Stromal cell of bone marrow (primary cell): Measurements from ENCODE around the gene PPFIBP2.

Source experiments
- DNase-seq: peaks from one replicate; pipeline ENCODE4 v3.0.0-alpha.2; 2012; ENCODE audit warnings: low read depth

Gene PPFIBP2

DNA sequence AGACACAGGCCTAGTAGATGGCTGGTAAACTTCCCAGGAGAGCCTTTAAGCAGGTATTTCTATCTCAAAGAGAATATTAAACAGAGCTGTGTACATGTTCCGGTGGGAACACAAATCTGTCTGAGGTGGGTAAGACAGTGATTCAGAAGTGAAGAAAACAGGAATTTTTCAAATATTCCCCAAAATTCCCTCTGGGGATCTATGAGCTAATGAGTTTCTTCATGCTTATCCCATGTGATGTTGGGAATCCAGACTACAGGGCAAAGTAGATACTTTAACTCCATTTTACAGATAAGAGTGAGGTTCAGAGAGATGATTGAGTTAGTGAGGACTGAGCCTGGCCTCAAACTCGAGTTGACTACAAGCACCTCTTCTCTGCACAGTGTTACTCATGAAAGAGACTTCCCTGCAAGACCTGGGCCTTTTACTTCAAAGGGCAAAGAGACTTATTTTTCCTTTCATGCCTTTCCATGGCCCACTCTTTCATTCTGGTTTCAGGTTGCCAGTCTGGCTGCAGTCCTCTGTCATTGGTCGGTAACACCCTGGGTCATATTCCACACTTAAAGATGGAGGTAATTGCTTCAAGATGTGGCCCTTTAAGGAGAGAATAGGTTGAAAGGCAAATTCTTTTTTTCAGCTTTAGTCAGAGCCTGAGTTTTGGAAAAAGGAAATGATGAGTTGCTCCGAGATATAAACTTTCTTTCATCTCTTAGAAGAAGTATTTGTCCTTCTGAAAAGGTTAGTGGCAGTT lies 89.4 kb downstream of the PPFIBP2 start:
- no peak for DNase-seq

DNA sequence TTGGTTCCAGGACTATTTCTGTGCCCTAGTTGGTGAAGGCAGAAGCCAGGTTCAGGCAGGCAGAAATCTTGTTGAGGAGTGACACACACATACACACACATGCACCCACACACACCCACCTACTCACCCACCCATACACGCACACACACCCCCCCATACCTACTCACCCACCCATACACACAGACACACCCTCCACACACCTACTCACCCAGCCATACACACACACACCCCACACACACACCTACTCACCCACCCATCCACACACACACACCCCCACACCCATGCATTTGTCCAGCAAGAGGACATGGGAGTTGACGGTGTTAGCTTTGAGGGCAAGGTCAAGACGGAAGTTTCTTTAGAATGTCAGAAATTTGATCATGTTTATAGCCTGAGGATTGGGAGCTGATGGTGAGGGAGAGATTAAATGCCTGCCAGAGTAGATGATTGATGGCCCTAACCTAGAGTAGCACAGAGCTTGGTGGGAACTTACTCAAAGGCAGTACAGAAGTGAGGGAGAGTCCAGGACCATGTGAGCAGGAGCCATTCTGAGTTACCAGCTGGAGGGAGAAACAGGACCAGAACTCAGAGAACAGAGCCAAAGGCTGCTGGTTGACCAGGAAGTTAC lies 90.6 kb downstream of the PPFIBP2 start:
- no peak for DNase-seq

DNA sequence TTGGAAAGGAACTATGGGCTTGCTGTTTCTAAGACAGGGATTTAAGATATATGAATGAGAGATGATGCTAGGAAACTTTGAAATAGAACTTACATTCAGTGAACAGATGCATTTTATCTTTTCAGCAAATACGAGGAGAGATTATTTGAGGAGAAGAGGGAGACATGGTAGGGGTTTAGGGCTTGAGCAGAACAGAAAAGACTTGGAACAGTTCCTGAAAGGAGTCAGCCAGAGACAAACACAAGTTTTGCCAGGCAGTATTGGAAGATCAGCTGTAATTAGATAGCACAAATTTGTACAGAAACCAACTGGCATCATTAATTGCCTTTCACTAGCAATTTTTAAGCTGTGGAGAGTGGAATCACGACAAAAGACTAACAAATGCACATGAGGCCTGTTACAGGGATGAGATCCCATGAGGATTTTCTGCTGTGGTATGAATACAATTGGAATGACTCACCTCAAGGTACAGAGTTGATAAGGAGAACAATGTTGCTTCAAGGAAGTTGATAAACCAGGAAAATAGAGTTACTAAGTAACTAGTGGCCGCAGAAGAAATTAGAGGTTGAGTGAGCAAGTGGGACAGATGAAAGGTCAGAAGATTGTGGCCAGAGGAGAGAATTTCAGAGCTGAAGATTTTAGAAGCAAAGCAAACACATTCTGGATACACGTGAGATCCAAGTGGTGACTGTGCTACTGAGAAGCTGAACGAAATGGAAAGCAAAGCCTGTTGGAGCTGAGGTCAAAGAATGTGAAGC lies 91.6 kb downstream of the PPFIBP2 start:
- DNase-seq: no peak

DNA sequence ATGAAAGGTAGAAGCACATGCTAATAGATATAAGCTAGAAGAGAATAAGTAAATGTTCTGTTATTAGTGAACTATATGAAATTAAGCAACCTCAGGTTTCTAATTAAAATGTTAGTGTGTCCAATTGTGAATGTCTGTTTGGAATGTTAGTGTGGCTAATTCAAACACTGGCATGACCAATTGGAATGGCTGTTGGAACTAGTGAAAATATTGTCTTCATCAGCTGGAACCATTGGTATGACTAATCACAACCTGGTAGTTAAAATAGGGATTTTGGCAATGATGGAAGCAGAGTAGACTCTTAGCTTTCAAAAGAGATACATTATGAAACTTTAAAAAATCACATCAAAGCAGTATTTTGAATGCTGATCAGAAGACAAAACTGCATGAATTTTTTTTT lies 92.7 kb downstream of the PPFIBP2 start:
- no peak for DNase-seq

DNA sequence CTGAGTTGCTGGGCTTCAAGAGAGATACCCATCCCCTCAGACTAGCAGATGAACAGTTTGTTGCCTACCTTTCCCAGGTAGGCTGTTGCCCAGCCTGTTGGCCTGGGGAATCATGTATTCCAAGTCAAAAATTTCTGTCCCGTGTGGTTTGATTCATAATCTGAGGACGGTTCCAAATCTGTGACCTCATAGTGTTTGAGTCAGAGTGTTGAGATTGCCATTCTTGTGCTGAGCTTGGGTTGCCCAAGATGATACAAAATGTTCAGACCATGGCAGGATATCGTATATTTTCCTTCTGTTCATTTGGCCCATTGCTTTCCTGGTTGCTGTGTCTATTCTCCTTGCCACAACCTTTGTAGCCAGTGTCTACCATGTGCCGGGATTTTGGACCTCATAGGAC lies 95.2 kb downstream of the PPFIBP2 start:
- DNase-seq: no peak

DNA sequence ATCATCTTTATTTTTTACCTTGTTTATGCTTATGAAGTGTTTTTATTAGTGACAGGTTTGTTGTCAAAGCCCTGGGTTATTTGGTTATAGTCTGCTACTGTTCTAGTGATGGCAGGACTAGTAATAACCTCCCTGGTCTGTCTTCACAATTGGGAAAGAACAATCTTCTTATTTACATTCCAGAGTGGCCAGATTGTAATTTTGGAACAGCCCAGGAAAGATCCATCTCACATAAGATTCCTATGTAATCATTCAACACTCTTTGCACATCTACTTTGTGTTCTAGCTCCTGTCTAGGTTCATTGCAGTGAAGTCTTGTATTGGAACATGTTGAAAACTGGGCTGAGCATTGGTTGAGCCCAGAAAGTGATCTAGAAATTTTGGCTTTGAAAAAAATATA lies 95.7 kb downstream of the PPFIBP2 start:
- no peak for DNase-seq

DNA sequence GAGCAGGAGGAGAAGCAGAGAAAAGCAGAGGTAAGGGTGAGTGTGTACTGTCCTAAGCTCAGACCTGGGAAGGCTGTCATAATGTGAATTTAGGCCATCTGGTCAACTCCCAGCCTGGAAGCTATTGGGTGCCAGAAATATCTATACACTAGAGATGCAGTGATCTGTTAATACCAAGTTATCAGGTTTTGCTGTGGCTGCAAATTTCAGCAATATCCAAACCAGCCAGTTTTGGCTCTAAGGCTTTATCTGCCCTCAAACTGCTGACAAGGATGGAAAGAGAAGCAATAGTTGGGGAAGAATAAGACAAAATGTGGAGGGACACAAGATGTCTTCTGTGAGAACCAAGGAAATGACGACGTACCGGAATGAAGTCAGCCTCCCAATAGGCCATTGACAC lies 96.6 kb downstream of the PPFIBP2 start:
- no peak for DNase-seq

DNA sequence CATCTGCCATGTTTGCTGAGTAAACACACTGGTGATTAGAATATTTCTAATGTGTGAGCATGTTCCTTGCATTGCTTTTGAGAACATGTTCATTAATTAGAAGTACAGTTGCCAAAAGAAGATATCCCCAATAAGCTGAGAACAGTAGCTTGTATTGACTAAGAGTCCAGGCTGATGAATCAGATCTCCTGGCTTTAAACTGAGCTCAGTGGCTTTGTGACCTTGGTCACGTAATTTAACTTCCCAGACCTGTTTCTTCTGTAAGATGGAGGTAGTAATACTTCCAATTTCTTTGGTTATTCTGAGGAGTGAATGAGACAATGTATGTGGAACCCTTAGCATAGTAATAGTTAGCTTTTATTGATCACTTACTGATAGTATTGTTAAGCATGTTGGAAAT lies 97.6 kb downstream of the PPFIBP2 start:
- DNase-seq: no peak

DNA sequence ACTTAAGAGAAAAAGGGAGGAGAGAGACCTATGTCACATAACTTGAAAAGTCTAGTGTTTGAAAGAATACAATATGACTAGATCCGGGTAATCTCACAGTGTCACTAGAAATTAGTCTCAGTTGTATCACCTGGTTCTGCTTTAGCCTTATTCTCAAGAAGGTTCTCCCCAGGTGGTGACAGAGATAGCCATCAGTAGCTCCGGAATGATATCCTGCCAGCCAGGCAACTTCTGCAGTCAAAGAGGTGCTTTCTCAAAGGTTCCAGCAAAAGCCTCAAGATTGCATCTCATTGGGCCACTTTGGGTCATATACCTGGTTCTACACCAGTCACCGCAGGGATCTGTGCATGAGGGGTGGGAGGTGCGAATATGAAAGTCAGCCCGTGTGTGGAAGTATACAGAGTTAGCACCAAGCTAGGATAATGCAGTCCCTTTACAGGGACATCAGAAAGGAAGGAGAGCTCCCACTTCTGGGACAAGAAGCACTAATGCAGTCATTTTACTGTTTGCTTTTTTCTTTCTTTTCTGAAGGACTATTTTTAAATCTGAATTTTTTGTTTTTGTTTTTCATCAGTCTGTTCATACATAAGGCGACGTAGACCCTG lies 98.4 kb downstream of the PPFIBP2 start:
- DNase-seq: no peak

DNA sequence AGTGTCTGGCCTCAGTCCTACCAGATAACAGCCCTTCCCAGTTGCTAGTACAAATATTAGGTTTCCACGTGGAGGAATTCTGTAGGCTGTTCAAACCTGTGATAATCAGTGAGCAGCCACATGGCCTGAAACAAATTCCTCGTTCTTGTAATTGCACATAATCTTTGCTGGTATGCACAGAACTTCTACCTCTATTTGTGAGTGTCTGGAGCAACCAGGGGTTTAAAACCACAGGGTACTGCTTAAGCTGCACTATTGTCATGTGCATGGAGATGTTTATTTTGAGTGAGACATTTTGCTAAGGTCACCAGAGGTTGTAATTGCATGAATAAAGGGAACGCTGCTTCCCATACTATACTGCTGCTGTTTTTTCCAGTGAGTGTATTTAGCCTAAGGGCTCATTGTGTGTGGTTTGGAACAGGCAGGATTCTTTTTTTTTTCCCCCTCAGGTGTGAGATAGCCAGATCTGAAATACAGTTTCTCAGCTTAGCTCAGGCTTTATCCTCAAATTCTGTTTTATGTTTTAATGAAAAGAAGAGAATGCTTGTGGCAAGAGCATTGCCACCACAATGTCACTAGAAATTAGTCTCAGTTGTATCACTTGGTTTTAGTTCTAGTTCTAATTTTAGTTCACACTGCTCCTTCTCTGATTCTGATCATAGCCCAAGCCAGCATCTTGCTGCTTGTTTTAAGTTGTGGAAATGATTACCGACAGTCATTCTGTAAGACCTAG lies 99.0 kb downstream of the PPFIBP2 start:
- no peak for DNase-seq

DNA sequence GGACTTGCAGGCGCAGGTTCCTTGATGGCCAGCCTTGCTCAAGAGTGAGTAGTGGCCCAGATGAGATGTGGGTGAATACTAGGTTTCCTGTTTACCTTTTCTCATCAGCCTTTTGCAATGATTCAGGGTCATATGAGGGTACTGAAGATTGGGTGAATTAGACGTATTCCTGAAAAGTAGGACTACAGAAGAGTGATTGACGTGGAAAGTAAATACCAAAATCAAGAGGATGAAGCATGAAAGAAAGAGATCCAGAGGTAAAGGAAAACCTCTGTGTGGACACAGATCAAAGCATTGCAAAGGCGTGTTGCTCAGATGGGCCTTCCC lies 99.6 kb downstream of the PPFIBP2 start:
- DNase-seq: no peak

DNA sequence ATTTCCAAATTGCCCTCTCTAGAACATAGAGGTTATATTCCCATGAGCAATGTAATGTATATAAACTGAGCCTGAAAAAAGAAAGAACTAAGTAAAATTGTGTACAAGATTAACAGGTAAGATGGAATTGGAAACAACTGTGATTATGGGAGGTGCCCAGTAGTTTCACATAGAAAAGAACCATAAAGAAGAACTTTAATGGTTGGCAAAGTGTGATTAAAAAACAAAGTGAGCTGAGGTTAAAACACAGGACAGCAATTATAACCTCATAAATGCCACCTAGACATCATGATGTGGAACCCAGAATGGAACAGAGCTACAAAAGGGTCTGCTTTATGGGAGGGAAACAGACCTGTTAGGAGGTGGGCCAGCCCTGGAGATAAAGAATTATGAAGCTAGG lies 100.9 kb downstream of the PPFIBP2 start:
- DNase-seq: no peak

DNA sequence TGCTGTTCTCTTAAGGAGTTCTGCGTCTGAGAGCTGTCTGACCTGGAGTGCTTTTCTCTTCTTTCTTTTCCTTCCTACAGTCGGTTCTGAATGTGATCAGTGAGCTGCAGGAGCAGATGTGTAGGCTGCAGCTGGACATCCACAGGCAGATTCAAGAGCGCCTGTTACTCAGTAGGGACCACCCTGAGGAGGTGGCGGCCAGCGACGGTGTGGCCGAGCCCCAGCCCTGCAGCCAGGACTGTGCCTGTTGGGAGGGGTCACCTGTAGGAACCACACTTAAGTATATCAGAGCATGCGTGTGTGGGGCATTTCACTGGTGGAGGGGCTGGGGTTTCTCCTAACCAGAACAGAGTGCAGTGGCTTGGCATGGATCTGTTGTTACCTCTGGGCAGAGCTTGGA lies 103.2 kb downstream of the PPFIBP2 start:
- no peak for DNase-seq

DNA sequence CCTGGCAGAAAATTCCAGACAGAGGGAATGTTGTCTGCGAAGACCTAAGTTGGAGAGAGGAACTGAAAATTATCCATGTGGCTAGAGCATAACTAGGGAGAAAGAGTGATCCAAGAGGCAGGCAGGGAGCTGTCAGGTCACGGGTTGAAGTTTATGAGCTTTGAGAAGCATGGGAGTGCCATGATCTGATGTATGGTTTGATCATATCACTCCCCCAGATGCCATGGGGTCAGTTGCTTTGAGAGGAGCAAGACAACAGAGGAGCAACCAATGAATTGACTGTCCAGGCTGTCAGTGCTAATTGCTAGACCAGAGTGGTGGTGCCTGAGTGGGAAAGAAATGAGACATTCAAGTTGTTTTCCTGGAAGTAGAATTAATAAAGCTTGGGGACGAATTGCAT lies 105.5 kb downstream of the PPFIBP2 start:
- DNase-seq: no peak

DNA sequence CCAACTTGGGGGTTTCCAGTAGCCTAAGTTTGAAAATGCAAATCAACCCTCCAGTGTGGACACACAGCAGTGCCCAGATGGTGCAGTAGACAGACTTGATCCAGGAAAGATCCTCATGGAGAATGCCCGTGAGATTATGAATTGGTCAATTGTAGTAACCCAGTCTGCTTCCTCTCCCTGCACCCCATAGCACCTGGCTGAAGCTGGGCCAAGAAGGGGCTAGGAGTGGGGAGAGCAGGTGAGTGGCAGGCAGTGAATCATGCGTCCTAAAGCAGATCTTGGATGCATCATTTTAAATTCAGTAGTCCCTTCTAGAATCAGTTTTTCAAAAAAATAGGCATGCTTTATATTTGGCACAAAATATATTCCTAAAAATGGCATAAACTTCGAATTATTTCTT lies 107.3 kb downstream of the PPFIBP2 start:
- no peak for DNase-seq

DNA sequence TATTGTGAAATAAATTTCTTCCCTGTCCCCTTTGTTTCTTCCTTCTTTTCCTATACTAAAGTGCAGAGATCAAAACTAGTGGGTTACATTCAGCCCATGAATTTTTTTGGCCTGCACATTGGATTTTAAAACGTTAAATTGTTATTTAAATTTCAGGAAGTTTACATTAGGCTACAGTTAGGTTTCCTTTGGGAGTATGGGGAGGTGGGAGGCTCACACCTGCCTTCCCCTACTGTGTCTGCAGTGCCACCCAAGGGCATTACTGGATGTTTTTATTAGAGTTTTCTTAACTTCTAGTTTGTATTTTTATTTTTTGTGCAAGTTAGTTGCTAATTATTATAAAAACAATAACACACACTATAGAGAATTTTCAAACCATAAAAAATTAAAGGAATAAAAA lies 107.8 kb downstream of the PPFIBP2 start:
- no peak for DNase-seq

DNA sequence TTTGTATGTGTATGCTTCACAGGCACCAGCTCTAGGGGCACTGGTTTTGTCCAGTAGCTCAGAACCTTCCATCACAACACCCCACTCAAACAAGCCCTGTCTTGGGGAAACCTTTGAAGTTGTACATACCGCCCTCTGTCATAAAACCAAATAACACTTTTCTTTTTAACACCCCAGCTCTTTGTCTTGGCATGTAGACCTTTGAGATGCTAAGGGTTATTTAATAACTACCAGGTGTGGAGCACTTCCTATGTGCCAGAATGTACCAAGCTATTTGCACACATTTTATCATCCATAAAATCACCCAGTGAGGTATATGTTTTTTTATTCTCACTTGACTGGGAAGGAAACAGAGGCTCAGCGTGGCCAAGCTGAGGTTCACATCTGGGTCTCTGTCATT lies 108.9 kb downstream of the PPFIBP2 start:
- DNase-seq: no peak

DNA sequence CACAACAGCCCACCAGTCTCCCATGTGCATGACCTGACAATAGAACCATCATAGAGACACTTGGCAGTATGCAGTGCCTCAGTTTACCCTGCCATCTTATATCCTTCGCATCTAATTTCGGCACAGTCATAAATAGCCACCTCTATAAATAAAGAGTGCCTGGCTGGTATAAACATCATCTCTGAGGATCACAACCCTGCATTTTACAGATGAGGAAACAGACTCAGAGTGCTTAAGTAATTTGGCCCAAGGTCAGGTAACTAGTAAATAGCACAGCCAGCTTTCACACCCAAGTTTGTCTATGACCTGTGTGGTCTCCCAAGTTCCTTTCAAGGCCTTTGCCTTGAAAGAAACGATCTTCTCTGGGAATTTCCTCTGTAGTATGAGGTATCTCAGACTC lies 114.9 kb downstream of the PPFIBP2 start:
- DNase-seq: no peak

DNA sequence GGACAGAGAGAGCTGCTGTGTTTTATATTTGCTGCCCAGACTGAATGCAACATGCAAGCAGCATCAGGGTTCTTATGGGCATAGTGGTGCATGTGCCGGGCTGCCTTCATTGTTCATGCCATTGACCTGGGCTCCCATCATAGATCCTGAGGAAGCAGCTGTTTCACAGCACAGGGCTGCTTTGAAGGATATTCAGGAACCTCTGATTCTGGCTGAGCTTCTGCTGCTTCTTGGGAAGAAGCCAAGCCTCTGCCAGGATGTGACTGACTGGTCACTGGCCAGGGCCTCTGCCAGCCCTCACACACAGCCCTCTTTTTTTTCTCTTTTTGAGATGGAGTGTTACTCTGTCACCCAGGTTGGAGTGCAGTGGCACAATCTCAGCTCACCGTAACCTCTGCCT lies 116.2 kb downstream of the PPFIBP2 start:
- DNase-seq: no peak

DNA sequence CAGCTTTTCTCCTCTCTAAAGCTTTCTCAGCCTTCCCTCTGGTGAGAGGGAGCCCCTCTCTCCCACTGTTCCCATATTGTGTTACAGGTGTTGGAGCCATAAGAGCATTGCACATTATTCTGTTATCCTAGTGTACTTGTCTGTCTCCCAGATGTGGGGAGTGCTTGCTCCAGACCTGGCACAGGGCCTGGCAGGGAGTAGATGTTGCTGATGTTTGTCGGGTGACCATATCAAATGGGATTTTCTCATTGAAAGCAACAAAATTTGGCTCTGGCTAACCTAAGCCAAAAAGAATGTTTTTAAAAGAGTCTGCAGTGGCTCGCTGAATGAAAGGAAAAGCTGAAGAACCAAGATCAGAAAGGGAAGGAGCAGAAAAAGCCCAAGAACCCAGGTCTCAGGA lies 118.4 kb downstream of the PPFIBP2 start:
- no peak for DNase-seq

DNA sequence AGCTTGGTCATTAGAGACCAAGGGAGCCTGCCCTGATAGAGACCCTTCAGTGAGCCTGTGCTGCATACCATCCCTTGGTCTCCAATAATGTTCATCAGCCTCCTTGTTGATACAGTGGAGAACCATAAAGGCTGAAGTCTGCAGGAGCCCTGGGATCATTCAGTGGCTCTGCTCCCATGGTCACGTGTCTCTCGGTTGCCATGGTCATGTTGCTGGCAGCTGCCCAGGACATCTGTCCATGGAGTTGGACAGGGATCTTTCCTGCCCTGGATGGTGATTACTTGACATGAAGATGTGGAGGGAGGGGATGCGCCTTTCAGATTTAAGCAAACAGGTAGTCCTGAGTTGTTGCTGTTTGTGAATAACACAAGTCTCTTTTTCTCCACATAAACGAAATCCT lies 121.3 kb downstream of the PPFIBP2 start:
- DNase-seq: no peak

DNA sequence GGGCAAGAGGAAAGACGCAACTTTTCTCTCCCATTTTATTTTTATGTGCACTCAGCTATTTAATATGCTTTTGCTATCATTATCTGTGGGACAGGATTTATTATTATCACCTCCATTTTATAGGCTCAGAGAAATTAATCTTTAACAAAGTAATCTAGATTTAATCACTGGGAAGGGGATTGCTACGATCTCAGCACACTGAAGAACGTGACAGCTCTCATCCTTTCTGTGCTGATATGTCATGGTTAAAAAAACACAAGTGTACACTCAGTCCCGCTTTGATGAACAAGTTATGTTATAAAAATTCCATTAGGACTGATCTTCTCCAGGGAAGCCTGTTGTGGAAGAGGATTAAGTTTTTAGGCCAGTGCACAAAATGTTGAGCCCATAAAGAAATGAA lies 121.9 kb downstream of the PPFIBP2 start:
- DNase-seq: no peak
